Measurements from ENCODE around the gene GTSF1L. TPM values are rescaled to one million over a fixed set of nuclear protein-coding genes. Genes with fewer than 3 reads are reported as not detected.

GTSF1L gene
- total RNA-seq, 6 experiments from 2014 or later, result not detected

- no peak overlapping the region for H3K27ac Mint-ChIP-seq
Measured at GRCh38 chr20:43716123-43716522, 10.7 kb downstream of the GTSF1L start.

GRCh38 chr20:43715511-43715910 is 11.3 kb downstream of the GTSF1L start:
- TF ChIP-seq CTCF (IDR thresholded peaks at IDR 0.05), result no peak
- Mint-ChIP-seq H3K27me3 (ENCODE audit: insufficient read depth) (peaks cover 5% of the 10 kb centered on the region), H3K27ac (no peak overlapping the region), H3K9me3 (no peaks in the 10 kb centered on the region), H3K4me1 (ENCODE audit: low read depth) (no peaks in the 10 kb centered on the region), H3K4me3 (no peak overlapping the region), H3K36me3 (ENCODE audit: low read depth) (peaks cover 5% of the 10 kb centered on the region; the same call in 1 of the 2 replicates)
- no peak for DNase-seq

More at GRCh38 chr20:43716123-43716522, 10.7 kb downstream of the GTSF1L start:
- Mint-ChIP-seq H3K9me3 (no peaks in the 10 kb centered on the region), H3K4me1 (ENCODE audit: low read depth) (no peaks in the 10 kb centered on the region), H3K27me3 (ENCODE audit: insufficient read depth) (peaks cover 5% of the 10 kb centered on the region), H3K36me3 (ENCODE audit: low read depth) (peaks cover 5% of the 10 kb centered on the region; the same call in 1 of the 2 replicates), H3K4me3 (no peak overlapping the region)
- TF ChIP-seq CTCF (IDR thresholded peaks at IDR 0.05), result no peak
- no peak for DNase-seq

- Mint-ChIP-seq H3K36me3 (ENCODE audit: low read depth) (peaks cover 5% of the 10 kb centered on the region), H3K27me3 (ENCODE audit: insufficient read depth) (peaks cover 5% of the 10 kb centered on the region), H3K9me3 (no peaks in the 10 kb centered on the region), H3K27ac (no peak overlapping the region), H3K4me1 (ENCODE audit: low read depth) (no peaks in the 10 kb centered on the region), H3K4me3 (no peak overlapping the region)
- no peak for DNase-seq
- TF ChIP-seq CTCF (IDR thresholded peaks at IDR 0.05), result no peak
Measured at GRCh38 chr20:43715044-43715443, 11.8 kb downstream of the GTSF1L start.

- H3K27ac Mint-ChIP-seq, result no peak overlapping the region
- H3K4me3 Mint-ChIP-seq, result no peak overlapping the region
- no peak for TF ChIP-seq CTCF (IDR thresholded peaks at IDR 0.05)
- peaks cover 3% of the 10 kb centered on the region for H3K27me3 Mint-ChIP-seq (ENCODE audit: insufficient read depth)
- no peak for DNase-seq
- peaks cover 1% of the 10 kb centered on the region for H3K36me3 Mint-ChIP-seq (ENCODE audit: low read depth)
- H3K4me1 Mint-ChIP-seq (ENCODE audit: low read depth), result no peaks in the 10 kb centered on the region
- H3K9me3 Mint-ChIP-seq, result no peaks in the 10 kb centered on the region
Measured at GRCh38 chr20:43711098-43711654, 15.6 kb downstream of the GTSF1L start.

GRCh38 chr20:43710370-43711044 is 16.3 kb downstream of the GTSF1L start:
- peaks cover 5% of the 10 kb centered on the region for H3K36me3 Mint-ChIP-seq (ENCODE audit: low read depth)
- H3K27me3 Mint-ChIP-seq (ENCODE audit: insufficient read depth), result peaks cover 3% of the 10 kb centered on the region
- no peak for TF ChIP-seq CTCF (IDR thresholded peaks at IDR 0.05)
- H3K9me3 Mint-ChIP-seq, result no peaks in the 10 kb centered on the region
- DNase-seq, result no peak
- H3K4me1 Mint-ChIP-seq (ENCODE audit: low read depth), result no peaks in the 10 kb centered on the region
- H3K4me3 Mint-ChIP-seq, result no peak overlapping the region
- no peak overlapping the region for H3K27ac Mint-ChIP-seq
